Activated CD8-positive, alpha-beta T cell treated with anti-CD3 and anti-CD28 coated beads, Interleukin-2, amount 10 ng/mL, durations not matched to agents 7 days and 5 days (primary cell): ENCODE data around the gene SPRYD7. TPM values are rescaled to one million over a fixed set of nuclear protein-coding genes. Genes with fewer than 3 reads are reported as not detected.

Source experiments
- ATAC-seq: fragments of 150-1000 bp; cut with Tn5 transposase; one replicate; pipeline ENCODE4 v1.10.0; 2021; ENCODE audit warnings: moderate library complexity
- CTCF ChIA-PET: fragments of 350-600 bp; sonication (Branson Sonifier 250); formaldehyde crosslinking; loops from one replicate; lab custom pipeline; 2021; ENCODE audit warnings: antibody characterized with exemption; lab: Charles Lee
- POLR2A ChIA-PET: fragments of 350-600 bp; sonication (Branson Sonifier 250); formaldehyde crosslinking; loops from one replicate; lab custom pipeline; 2021; ENCODE audit warnings: antibody characterized with exemption; lab: Charles Lee
- DNase-seq: peaks from one replicate; pipeline ENCODE4 v3.0.0-alpha.2; 2020
- H3K27ac Mint-ChIP-seq: one replicate; pipeline ENCODE4 v1.8.0; 2021; ENCODE audit warnings: mild to moderate bottlenecking, mixed read lengths
- H3K27me3 Mint-ChIP-seq: one replicate; pipeline ENCODE4 v1.8.0; 2021; ENCODE audit warnings: low read depth, mixed read lengths
- H3K36me3 Mint-ChIP-seq: one replicate; pipeline ENCODE4 v1.8.0; 2021; ENCODE audit warnings: low read depth, mixed read lengths
- H3K4me1 Mint-ChIP-seq: one replicate; pipeline ENCODE4 v1.8.0; 2021; ENCODE audit warnings: low read depth, mixed read lengths
- H3K4me3 Mint-ChIP-seq: one replicate; pipeline ENCODE4 v1.8.0; 2021; ENCODE audit warnings: mild to moderate bottlenecking, mixed read lengths
- H3K9me3 Mint-ChIP-seq: one replicate; pipeline ENCODE4 v1.8.0; 2022; ENCODE audit warnings: mixed read lengths; ENCODE audit not compliant: insufficient read depth
- total RNA-seq, 2 experiments: library from RNA; stranded (reverse); gene quantifications; one replicate each; pipeline ENCODE4 v1.2.3, GENCODE V29; 2021

SPRYD7 gene
- 1 to 10 TPM; 3.4 to 4.1 TPM for total RNA-seq

DNA sequence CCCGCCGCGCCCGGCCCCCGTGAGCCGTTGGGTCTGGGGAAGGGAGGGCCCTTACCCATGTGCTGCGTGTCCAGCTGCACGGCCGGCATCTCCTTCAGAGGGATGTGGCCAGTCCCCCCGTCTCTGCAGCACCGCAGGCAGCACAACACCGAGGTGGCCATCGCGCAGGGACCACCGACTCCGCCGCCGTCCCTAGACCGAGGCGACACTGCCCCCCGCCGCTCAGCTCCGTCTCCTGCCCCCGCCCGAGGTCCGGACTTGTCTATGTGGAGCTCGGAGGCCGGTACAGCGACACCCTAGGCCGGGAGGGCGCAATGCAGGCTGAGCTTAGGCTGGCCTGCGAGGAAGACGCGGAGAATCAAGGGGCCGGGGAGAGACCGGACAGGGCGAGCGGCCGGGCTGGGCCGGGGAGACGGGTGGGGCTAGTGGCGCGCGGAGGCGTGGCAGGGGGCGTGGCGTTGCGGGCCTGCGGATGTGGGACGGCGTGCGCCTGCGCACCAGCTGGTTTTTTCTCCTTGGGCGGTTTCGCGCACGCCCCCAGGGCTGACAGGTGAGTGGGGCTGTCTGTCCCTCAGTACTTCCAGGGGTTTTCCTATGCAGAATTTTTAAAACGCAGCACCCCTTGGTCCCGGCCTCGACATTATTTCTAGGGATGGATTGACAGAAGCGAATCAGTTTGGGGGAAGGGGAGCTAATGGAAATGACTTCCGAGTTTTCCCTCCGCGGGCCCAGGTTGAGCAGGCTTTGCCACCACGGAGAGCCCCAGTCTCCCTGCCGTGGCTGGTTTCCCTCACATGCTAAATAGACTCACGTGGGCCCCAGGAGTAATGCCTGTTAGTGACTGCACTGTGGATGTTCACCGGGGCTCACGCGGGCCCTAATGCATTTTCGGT lies at the start of gene SPRYD7:
SPRYD7 (minus strand) TSS at position 266 of the 893 bp plus-strand sequence; CDS start at position 161, 105 bp downstream.
- peak within 1 kb of the TSS; percentile 84 for H3K27ac Mint-ChIP-seq
- H3K27me3 Mint-ChIP-seq = peaks cover under 1% of the 10 kb centered on the region
- H3K36me3 Mint-ChIP-seq = no peaks in the 10 kb centered on the region
- H3K9me3 Mint-ChIP-seq = no peaks in the 10 kb centered on the region
- DNase-seq (peak; percentile 96), ATAC-seq (peak; percentile 97)
- ChIA-PET CTCF (interaction anchor here (0.6 to 2.2 kb wide), 22 partner anchors 11 to 975 kb away, joined by 3 to 10 read pairs (median 3); partner anchors contain the start of gene TRIM13), POLR2A (interaction anchor here (0.8 to 2.1 kb wide), 3 partner anchors 144 to 230 kb away, joined by 3 to 8 read pairs (median 3); partner anchors contain the start of gene KPNA3)
- peak within 1 kb of the TSS; percentile 91 for H3K4me3 Mint-ChIP-seq
- H3K4me1 Mint-ChIP-seq = peaks cover 15% of the 10 kb centered on the region

- ChIA-PET CTCF (interaction anchor here (1.2 to 2.4 kb wide), 2 partner anchors 9 to 14 kb away, joined by 3 to 7 read pairs; no protein-coding TSS in a partner anchor), POLR2A (no interaction called here)
- Mint-ChIP-seq H3K27me3 (no peaks in the 10 kb centered on the region), H3K9me3 (no peaks in the 10 kb centered on the region), H3K4me3 (no peak overlapping the region), H3K36me3 (peaks cover 38% of the 10 kb centered on the region), H3K4me1 (no peaks in the 10 kb centered on the region), H3K27ac (no peak overlapping the region)
- no peak for DNase-seq
- no peak for ATAC-seq
These were observed 49.0 kb upstream of the SPRYD7 start for GRCh38 chr13:49985129-49985528.

DNA sequence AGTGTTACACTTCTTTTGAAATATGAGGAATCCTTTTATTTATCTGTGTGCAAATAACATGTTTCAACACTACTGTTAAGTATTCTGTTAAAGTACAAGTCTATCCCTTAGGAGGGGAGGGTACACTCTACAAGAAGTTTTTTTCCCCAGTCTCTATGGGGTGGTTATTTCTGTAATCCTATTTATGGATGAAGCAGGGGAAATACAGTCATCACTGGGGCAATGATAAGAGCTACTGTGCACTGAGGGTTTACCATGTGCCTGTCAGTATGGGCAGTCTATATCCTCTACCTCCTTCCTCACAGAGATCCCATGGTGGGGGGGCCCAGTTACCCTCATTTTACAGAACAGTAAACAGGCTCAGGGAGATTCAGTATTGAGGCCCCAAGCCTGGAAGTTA lies 44.1 kb upstream of the SPRYD7 start:
- Mint-ChIP-seq H3K27me3 (no peaks in the 10 kb centered on the region), H3K36me3 (peaks cover 20% of the 10 kb centered on the region), H3K27ac (no peak overlapping the region), H3K4me3 (no peak overlapping the region), H3K4me1 (peaks cover 2% of the 10 kb centered on the region), H3K9me3 (no peaks in the 10 kb centered on the region)
- ATAC-seq (no peak), DNase-seq (no peak)
- ChIA-PET POLR2A (no interaction called here), CTCF (no interaction called here)

- Mint-ChIP-seq H3K4me1 (peaks cover 2% of the 10 kb centered on the region), H3K27me3 (no peaks in the 10 kb centered on the region), H3K36me3 (peaks cover 15% of the 10 kb centered on the region), H3K27ac (no peak overlapping the region), H3K4me3 (no peak overlapping the region), H3K9me3 (no peaks in the 10 kb centered on the region)
- ATAC-seq (no peak), DNase-seq (no peak)
- CTCF ChIA-PET = interaction anchor here (1.3 to 4.5 kb wide), 12 partner anchors 17 to 1092 kb away, joined by 3 to 24 read pairs (median 10); partner anchors contain the start of genes SPRYD7 and TRIM13
- POLR2A ChIA-PET = no interaction called here
These were observed 41.9 kb upstream of the SPRYD7 start for GRCh38 chr13:49977992-49978391.

- ChIA-PET POLR2A (no interaction called here), CTCF (interaction anchor here (0.6 to 4.5 kb wide), 45 partner anchors 8 to 1147 kb away, joined by 3 to 24 read pairs (median 4); partner anchors contain the start of genes SPRYD7 and TRIM13)
These were observed 40.4 kb upstream of the SPRYD7 start for GRCh38 chr13:49976314-49977258.

DNA sequence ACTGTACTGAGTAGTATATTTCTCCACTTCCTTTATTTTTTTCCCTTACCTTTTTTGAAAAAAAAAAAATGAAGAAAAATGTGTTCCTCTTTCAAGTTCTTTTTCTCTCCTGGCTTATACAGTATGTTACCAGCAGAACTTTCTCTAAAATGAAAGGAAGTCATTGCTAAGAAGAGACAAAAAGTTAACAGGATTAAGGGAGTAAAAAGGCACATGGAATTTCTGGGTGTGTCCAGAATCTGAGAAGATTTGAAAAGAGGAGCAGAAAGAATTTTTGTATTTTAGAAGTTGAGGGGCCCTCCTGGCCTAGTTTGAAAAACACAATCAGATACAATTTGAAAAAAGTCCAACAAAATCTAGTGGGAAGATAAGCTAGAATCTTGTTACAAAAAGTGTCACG lies 39.7 kb upstream of the SPRYD7 start:
- Mint-ChIP-seq H3K4me1 (peaks cover 4% of the 10 kb centered on the region), H3K36me3 (peaks cover 5% of the 10 kb centered on the region), H3K9me3 (no peaks in the 10 kb centered on the region), H3K4me3 (no peak overlapping the region), H3K27ac (no peak overlapping the region), H3K27me3 (no peaks in the 10 kb centered on the region)
- ChIA-PET POLR2A (no interaction called here), CTCF (interaction anchor here (0.6 to 4.5 kb wide), 30 partner anchors 8 to 1097 kb away, joined by 3 to 24 read pairs (median 4); partner anchors contain the start of genes SPRYD7 and TRIM13)
- DNase-seq = no peak
- ATAC-seq = no peak

More at GRCh38 chr13:49976314-49977258, 40.4 kb upstream of the SPRYD7 start:
- peaks cover 7% of the 10 kb centered on the region for H3K36me3 Mint-ChIP-seq
- H3K4me3 Mint-ChIP-seq = no peak overlapping the region
- DNase-seq (peak; percentile 81), ATAC-seq (peak; percentile 81)
- H3K4me1 Mint-ChIP-seq = peaks cover 4% of the 10 kb centered on the region
- H3K27me3 Mint-ChIP-seq = no peaks in the 10 kb centered on the region
- H3K27ac Mint-ChIP-seq = no peak overlapping the region
- H3K9me3 Mint-ChIP-seq = no peaks in the 10 kb centered on the region

GRCh38 chr13:49972709-49973108 lies 36.6 kb upstream of the SPRYD7 start:
- CTCF ChIA-PET = interaction anchor here (0.8 kb wide), 1 partner anchor 30 kb away, joined by 3 read pairs; no protein-coding TSS in a partner anchor
- DNase-seq = no peak
- POLR2A ChIA-PET = no interaction called here
- ATAC-seq = no peak
- Mint-ChIP-seq H3K4me1 (peaks cover 4% of the 10 kb centered on the region), H3K4me3 (no peak overlapping the region), H3K27me3 (no peaks in the 10 kb centered on the region), H3K9me3 (no peaks in the 10 kb centered on the region), H3K27ac (peak overlapping the region; percentile 61), H3K36me3 (peaks cover 10% of the 10 kb centered on the region)

- ChIA-PET CTCF (interaction anchor here (0.8 kb wide), 1 partner anchor 9 kb away, joined by 4 read pairs; no protein-coding TSS in a partner anchor), POLR2A (interaction anchor here (0.6 to 0.7 kb wide), 2 partner anchors 30 to 159 kb away, joined by 5 to 7 read pairs; no protein-coding TSS in a partner anchor)
- Mint-ChIP-seq H3K4me3 (no peak overlapping the region), H3K27ac (no peak overlapping the region), H3K4me1 (no peaks in the 10 kb centered on the region), H3K27me3 (no peaks in the 10 kb centered on the region), H3K36me3 (peaks cover 32% of the 10 kb centered on the region), H3K9me3 (peaks cover 6% of the 10 kb centered on the region)
- DNase-seq (no peak), ATAC-seq (no peak)
These were observed 31.3 kb upstream of the SPRYD7 start for GRCh38 chr13:49967456-49967855.

DNA sequence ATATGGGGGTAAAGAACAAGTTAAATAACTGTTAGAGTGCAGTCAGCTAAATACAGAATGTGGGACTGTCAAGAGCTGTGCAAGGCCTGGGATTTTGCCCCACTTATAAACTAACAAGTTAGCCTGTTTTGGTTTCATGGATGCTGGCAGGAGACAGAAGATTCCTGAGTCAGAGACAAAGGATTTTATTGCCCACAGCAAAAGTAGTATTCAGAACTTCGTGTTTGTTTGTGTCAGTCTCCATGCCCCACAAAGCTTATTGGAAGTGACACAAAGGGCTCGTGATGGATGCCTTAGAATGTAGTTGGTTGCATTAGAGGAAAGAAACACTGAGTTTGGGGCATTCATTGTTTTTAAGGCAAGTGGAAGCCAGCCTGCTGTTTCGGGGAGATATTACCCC lies 22.2 kb upstream of the SPRYD7 start:
- ATAC-seq (no peak), DNase-seq (no peak)
- peaks cover 13% of the 10 kb centered on the region for H3K36me3 Mint-ChIP-seq
- peaks cover 7% of the 10 kb centered on the region for H3K9me3 Mint-ChIP-seq
- CTCF ChIA-PET = no interaction called here
- H3K27me3 Mint-ChIP-seq = no peaks in the 10 kb centered on the region
- POLR2A ChIA-PET = no interaction called here
- no peaks in the 10 kb centered on the region for H3K4me1 Mint-ChIP-seq
- no peak overlapping the region for H3K27ac Mint-ChIP-seq
- no peak overlapping the region for H3K4me3 Mint-ChIP-seq

GRCh38 chr13:49956131-49956530 lies 20.0 kb upstream of the SPRYD7 start:
- H3K27ac Mint-ChIP-seq = no peak overlapping the region
- H3K4me1 Mint-ChIP-seq = no peaks in the 10 kb centered on the region
- ChIA-PET POLR2A (no interaction called here), CTCF (interaction anchor here (0.6 kb wide), 1 partner anchor 62 kb away, joined by 3 read pairs; no protein-coding TSS in a partner anchor)
- peaks cover 7% of the 10 kb centered on the region for H3K9me3 Mint-ChIP-seq
- no peak overlapping the region for H3K4me3 Mint-ChIP-seq
- H3K27me3 Mint-ChIP-seq = no peaks in the 10 kb centered on the region
- peaks cover 7% of the 10 kb centered on the region for H3K36me3 Mint-ChIP-seq
- DNase-seq = no peak
- no peak for ATAC-seq
